Measurements from ENCODE around the gene HNRNPA0. TPM values are rescaled to one million over a fixed set of nuclear protein-coding genes. Genes with fewer than 3 reads are reported as not detected.

The HNRNPA0 gene
- total and polyA plus RNA-seq, 9 of the 15 experiments (the other 6 are each of a cell fraction or from before 2014, with no cell fraction given): 5.0 to 33.3 (median 10.7) TPM

- TF ChIP-seq CLOCK (CRISPR knock-in tag; IDR thresholded peaks at IDR 0.05; ENCODE audit: borderline replicate concordance): no peak
- TF ChIP-seq HCFC1 (IDR thresholded peaks at IDR 0.05; ENCODE audit: low read depth, low read length): no peak
- no peak for TF ChIP-seq EP400 (IDR thresholded peaks at IDR 0.05)
- TF ChIP-seq, protein P1, sequence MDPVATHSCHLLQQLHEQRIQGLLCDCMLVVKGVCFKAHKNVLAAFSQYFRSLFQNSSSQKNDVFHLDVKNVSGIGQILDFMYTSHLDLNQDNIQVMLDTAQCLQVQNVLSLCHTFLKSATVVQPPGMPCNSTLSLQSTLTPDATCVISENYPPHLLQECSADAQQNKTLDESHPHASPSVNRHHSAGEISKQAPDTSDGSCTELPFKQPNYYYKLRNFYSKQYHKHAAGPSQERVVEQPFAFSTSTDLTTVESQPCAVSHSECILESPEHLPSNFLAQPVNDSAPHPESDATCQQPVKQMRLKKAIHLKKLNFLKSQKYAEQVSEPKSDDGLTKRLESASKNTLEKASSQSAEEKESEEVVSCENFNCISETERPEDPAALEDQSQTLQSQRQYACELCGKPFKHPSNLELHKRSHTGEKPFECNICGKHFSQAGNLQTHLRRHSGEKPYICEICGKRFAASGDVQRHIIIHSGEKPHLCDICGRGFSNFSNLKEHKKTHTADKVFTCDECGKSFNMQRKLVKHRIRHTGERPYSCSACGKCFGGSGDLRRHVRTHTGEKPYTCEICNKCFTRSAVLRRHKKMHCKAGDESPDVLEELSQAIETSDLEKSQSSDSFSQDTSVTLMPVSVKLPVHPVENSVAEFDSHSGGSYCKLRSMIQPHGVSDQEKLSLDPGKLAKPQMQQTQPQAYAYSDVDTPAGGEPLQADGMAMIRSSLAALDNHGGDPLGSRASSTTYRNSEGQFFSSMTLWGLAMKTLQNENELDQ (CRISPR knock-in tag; IDR thresholded peaks at IDR 0.05; ENCODE audit: borderline replicate concordance): no peak
- no peak for TF ChIP-seq SMAD4 (CRISPR knock-in tag; conservative IDR thresholded peaks at IDR 0.05)
- TF ChIP-seq ETS2 (tag; IDR thresholded peaks at IDR 0.05; ENCODE audit: borderline replicate concordance, poor library complexity, severe bottlenecking): no peak
- TF ChIP-seq PCBP1 (IDR thresholded peaks at IDR 0.05; ENCODE audit: low read depth, low read length, poor library complexity, severe bottlenecking): no peak
- TF ChIP-seq SRSF7 (optimal IDR thresholded peaks at IDR 0.05; ENCODE audit: low read depth, low read length): no peak
These were observed 15.2 kb downstream of the HNRNPA0 start (continued) for GRCh38 chr5:137738947-137739346.

Data from K562 (cell line).